ENCODE measurements around the gene PRAMEF18.
"Not testable (repeated sequence)": the region's sequence is repeated elsewhere in the genome, so short reads cannot be mapped to it uniquely, and the experiment has no call there.

DNA sequence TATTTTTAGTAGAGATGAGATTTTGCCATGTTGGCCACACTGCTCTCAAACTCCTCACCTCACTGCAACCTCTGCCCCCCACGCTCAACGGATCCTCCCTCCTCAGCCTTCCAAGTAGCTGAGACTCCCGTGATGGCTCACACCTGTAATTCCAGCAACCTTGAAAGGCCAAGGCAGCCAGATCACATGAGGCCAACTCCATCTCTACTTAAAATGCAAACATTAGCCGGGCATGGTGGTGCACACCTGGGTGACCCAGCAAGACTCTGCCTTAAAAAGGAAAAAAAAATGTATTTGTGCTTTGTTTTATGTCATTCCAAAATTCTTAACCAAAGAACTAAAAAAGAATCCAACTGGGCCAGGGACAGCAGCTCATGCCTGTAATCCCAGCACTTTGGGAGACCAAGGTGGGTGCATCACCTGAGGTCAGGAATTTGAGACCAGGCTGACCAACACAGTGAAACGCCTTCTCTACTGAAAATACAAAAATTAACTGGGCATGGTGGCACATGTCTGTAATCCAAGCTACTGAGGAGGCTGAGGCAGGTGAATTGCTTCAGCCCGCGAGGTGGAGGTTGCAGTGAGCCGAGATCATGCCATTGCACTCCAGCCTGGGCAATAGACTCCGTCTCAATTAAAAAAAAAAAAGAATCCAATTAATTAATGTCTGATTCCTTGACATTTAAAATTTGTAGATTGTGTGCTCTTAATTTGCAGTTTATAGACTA is 17.7 kb upstream of the PRAMEF18 start:
- TF ChIP-seq, protein P1, sequence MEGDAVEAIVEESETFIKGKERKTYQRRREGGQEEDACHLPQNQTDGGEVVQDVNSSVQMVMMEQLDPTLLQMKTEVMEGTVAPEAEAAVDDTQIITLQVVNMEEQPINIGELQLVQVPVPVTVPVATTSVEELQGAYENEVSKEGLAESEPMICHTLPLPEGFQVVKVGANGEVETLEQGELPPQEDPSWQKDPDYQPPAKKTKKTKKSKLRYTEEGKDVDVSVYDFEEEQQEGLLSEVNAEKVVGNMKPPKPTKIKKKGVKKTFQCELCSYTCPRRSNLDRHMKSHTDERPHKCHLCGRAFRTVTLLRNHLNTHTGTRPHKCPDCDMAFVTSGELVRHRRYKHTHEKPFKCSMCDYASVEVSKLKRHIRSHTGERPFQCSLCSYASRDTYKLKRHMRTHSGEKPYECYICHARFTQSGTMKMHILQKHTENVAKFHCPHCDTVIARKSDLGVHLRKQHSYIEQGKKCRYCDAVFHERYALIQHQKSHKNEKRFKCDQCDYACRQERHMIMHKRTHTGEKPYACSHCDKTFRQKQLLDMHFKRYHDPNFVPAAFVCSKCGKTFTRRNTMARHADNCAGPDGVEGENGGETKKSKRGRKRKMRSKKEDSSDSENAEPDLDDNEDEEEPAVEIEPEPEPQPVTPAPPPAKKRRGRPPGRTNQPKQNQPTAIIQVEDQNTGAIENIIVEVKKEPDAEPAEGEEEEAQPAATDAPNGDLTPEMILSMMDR (optimal IDR thresholded peaks at IDR 0.05 in 1 of 3, IDR thresholded peaks at IDR 0.05 in 1 of 3, conservative IDR thresholded peaks at IDR 0.05 in 1 of 3; ENCODE audit: extremely low read depth in 1 of 3, insufficient read depth in 2 of 3, low read length in 3 of 3), result not testable (repeated sequence)
- TF ChIP-seq EZH2 (IDR thresholded peaks at IDR 0.05; ENCODE audit: low read length), result not testable (repeated sequence)
